Pancreas (tissue), 10 donors: ENCODE data around the gene SAFB. TPM values are rescaled to one million over a fixed set of nuclear protein-coding genes. Genes with fewer than 3 reads are reported as not detected.

Experiments
- ATAC-seq, 4 donors: fragments of 200-7000 bp; cut with Tn5 transposase; one replicate each; pipeline versions ENCODE4 v1.8.0 to v1.9.1; 2020; ENCODE audit warnings: mild to moderate bottlenecking in 4 of 4, moderate library complexity in 4 of 4
- DNase-seq, 6 donors: peaks; one replicate each; pipeline ENCODE4 v3.0.0-alpha.2; 2020
- FAIRE-seq: peaks from 2 replicates; lab custom pipeline; 2012; peaks lifted over from hg19 to GRCh38; lab: Jason Lieb, UNC
- H3K27ac ChIP-seq, 4 donors: fragments of 200-600 bp; sonication (generic); 1 replicate in 3 of 4; 2 replicates in 1 of 4; pipeline versions ENCODE4 v1.5.0 to v1.8.0; 2020
- H3K27me3 ChIP-seq, 4 donors: fragments of 200-600 bp; one replicate each; pipeline ENCODE4 v1.8.0; 2021
- H3K36me3 ChIP-seq, 3 donors: fragments of 200-600 bp; sonication (generic) in 1 of 3; one replicate each; pipeline versions ENCODE4 v1.5.0 to v1.8.0; 2020 to 2021
- H3K4me1 ChIP-seq, 3 donors: fragments of 200-600 bp; one replicate each; pipeline ENCODE4 v1.8.0; 2021
- H3K4me3 ChIP-seq, 4 donors: fragments of 200-600 bp; sonication (generic) in 2 of 4; one replicate each; pipeline versions ENCODE4 v1.5.0 to v1.8.0; 2020 to 2021
- H3K9me3 ChIP-seq, 4 donors: fragments of 200-600 bp; one replicate each; pipeline ENCODE4 v1.8.0; 2021
- WGBS, 2 donors: extraction: QIAGEN DNeasy Blood & Tissue Kit; methylation state at CpG; one replicate each; pipeline ENCODE4 v1.1.7; 2013; 5-methylcytosine and 5-hydroxymethylcytosine counted together
- intact Hi-C, 3 donors: fragments of 100-400 bp; cut with DNase I; formaldehyde crosslinking; loops; one replicate each; pipeline versions ENCODE4 v1.11.1 to v1.14.2; 2022
- polyA plus RNA-seq, 2 donors: library from polyadenylated mRNA; stranded (reverse); fragments of 200-250 nt; gene quantifications; one replicate each; pipeline ENCODE4 v1.2.3, GENCODE V29; 2013
- total RNA-seq, 6 donors: library from RNA; stranded (reverse); fragmentation: NEBNext Ultra II Directional in 4 of 6; extraction: Animal tissue kit (Norgen Biotek cat#: 25700) in 4 of 6; gene quantifications; one replicate each; pipeline versions ENCODE4 v1.2.1 to v1.2.4, GENCODE V29; 2021 to 2023
- TF ChIP-seq, protein P1 (sequence below), 4 donors: fragments of 200-600 bp; sonication (generic) in 3 of 4; IDR thresholded peaks; one replicate each; pipeline versions ENCODE4 v1.5.0 to v1.8.0; 2021; ENCODE audit warnings: antibody characterized with exemption in 4 of 4
- donor health status: healthy with polysubstance abuse.
- donor health status: DM: no; HTN: no; CAD: no; lungs with moderate emphysema.
- donor health status: DM: no; HTN: no; CAD: no.
- donor health status: control.
- donor health status: control.
- donor health status: Bipolar disorder and iron deficiency.
- donor health status: DM: yes; HTN: yes; CAD: no.
- donor health status: DM: no; HTN: no; CAD: no.
- donor health status: DM: no; HTN: no; CAD: no.
- donor health status: DM: yes; HTN: yes; CAD: no.

Gene SAFB
- total and polyA plus RNA-seq, 8 donors = 28.9 to 84.3 (median 42.7) TPM

- WGBS, 2 donors = 89 to 92% methylated on average over 41 to 42 of the region's 42 CpGs
- FAIRE-seq = no peak
- peak in 4 of 6 donors; percentile 27 to 85 (median 56) for DNase-seq
- no peaks in the 10 kb centered on the region for H3K27me3 ChIP-seq
- no peak overlapping the region for H3K27ac ChIP-seq
- peaks cover 0 to 7% (median 6%) of the 10 kb centered on the region in 3 donors for H3K4me1 ChIP-seq
- TF ChIP-seq, protein P1, sequence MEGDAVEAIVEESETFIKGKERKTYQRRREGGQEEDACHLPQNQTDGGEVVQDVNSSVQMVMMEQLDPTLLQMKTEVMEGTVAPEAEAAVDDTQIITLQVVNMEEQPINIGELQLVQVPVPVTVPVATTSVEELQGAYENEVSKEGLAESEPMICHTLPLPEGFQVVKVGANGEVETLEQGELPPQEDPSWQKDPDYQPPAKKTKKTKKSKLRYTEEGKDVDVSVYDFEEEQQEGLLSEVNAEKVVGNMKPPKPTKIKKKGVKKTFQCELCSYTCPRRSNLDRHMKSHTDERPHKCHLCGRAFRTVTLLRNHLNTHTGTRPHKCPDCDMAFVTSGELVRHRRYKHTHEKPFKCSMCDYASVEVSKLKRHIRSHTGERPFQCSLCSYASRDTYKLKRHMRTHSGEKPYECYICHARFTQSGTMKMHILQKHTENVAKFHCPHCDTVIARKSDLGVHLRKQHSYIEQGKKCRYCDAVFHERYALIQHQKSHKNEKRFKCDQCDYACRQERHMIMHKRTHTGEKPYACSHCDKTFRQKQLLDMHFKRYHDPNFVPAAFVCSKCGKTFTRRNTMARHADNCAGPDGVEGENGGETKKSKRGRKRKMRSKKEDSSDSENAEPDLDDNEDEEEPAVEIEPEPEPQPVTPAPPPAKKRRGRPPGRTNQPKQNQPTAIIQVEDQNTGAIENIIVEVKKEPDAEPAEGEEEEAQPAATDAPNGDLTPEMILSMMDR (IDR thresholded peaks at IDR 0.05) = no peak
- no peaks in the 10 kb centered on the region for H3K9me3 ChIP-seq
- intact Hi-C loops = no loop called here
- H3K4me3 ChIP-seq = no peak overlapping the region
- H3K36me3 ChIP-seq = peaks cover 0 to 76% (median 46%) of the 10 kb centered on the region in 3 donors
- no peak for ATAC-seq
These were observed 73.5 kb downstream of the SAFB start for GRCh38 chr19:5696196-5697021.

- no peak for FAIRE-seq
- 87 to 92% methylated on average over 22 to 25 of the region's 25 CpGs for WGBS, 2 donors
- H3K4me3 ChIP-seq = no peak overlapping the region
- intact Hi-C loops = no loop called here
- H3K4me1 ChIP-seq = peaks cover 0 to under 1% (median under 1%) of the 10 kb centered on the region in 3 donors
- TF ChIP-seq, protein P1 (IDR thresholded peaks at IDR 0.05) = no peak
- peaks cover 0 to 69% (median 41%) of the 10 kb centered on the region in 3 donors for H3K36me3 ChIP-seq
- H3K27me3 ChIP-seq = no peaks in the 10 kb centered on the region
- no peaks in the 10 kb centered on the region for H3K9me3 ChIP-seq
- H3K27ac ChIP-seq = no peak overlapping the region
- no peak for ATAC-seq
- DNase-seq = peak in 4 of 6 donors; percentile 18 to 77 (median 52)
These were observed 74.4 kb downstream of the SAFB start for GRCh38 chr19:5697022-5697889.

DNA sequence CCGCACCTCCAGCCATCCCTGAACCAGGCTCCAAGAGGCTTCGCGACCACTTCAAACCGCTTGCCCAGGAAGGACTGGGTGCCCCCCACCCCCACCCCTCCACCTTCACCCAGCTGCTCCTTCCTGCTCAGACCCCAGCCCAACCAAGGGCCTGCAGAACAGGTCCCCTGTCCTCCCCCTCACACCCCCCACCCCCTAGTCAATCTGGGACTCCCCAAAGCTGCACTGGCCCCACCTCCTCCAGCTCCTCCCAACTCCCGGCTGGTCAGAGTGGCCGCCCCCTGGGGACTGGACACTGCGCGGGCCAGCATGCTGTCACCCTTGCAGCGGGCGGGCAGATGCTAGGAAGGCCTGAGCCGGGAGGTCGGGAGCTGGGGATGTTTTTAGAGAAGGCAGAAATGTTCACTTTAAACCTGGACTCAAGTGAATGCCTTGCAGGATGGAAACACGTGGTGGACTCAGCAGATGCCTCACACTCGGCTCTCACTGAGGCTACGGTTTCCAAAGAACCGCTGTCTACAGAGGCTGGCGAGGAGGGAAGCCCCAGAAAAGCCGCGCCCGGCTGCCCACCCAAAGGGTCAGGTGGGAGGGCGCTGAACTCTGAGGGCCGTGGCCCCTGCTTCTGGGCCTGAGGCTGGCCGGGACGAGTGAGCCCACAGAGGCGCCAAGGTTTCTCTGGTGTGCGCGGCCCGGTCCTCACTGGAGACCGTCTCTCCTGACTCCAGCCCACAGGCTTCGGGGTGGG, 75.2 kb downstream of the SAFB start:
- no peaks in the 10 kb centered on the region for H3K4me1 ChIP-seq
- H3K4me3 ChIP-seq = no peak overlapping the region
- TF ChIP-seq, protein P1 (IDR thresholded peaks at IDR 0.05) = no peak
- no peak overlapping the region for H3K27ac ChIP-seq
- H3K36me3 ChIP-seq = peaks cover 0 to 63% (median 36%) of the 10 kb centered on the region in 3 donors
- DNase-seq = peak in 3 of 6 donors; percentile 20 to 72 (median 55)
- WGBS, 2 donors = 88 to 91% methylated on average over 28 to 30 of the region's 30 CpGs
- H3K9me3 ChIP-seq = no peaks in the 10 kb centered on the region
- FAIRE-seq = no peak
- H3K27me3 ChIP-seq = no peaks in the 10 kb centered on the region
- intact Hi-C loops = no loop called here
- no peak for ATAC-seq

- Histone ChIP-seq H3K9me3 (no peaks in the 10 kb centered on the region), H3K27ac (no peak overlapping the region), H3K36me3 (peaks cover 0 to 62% (median 35%) of the 10 kb centered on the region in 3 donors), H3K27me3 (no peaks in the 10 kb centered on the region), H3K4me3 (no peak overlapping the region), H3K4me1 (no peaks in the 10 kb centered on the region)
- TF ChIP-seq, protein P1 (IDR thresholded peaks at IDR 0.05) = no peak
- 92 to 94% methylated on average over 38 of the region's 38 CpGs for WGBS, 2 donors
- DNase-seq = peak in 3 of 6 donors; percentile 37 to 72 (median 55)
- FAIRE-seq = no peak
- intact Hi-C loops = no loop called here
- ATAC-seq = no peak
These were observed 75.9 kb downstream of the SAFB start for GRCh38 chr19:5698635-5699422.
